ENCODE results near the gene ADGRB3.

The ADGRB3 gene

GRCh38 chr6:68677058-68677457 is 42.0 kb downstream of the ADGRB3 start:
- no peak for DNase-seq
- no peak overlapping the region for H3K27ac ChIP-seq
- no peaks in the 10 kb centered on the region for H3K9me3 ChIP-seq (ENCODE audit: severe bottlenecking)
- H3K36me3 ChIP-seq = no peaks in the 10 kb centered on the region
- TF ChIP-seq CTCF (IDR thresholded peaks at IDR 0.05; ENCODE audit: low read depth, low read length) = no peak
- no peak overlapping the region for H3K4me3 ChIP-seq (ENCODE audit: low read depth, low read length)
- no peaks in the 10 kb centered on the region for H3K27me3 ChIP-seq (ENCODE audit: insufficient read depth, low read depth, severe bottlenecking)

GRCh38 chr6:68679399-68679798 is 44.3 kb downstream of the ADGRB3 start:
- no peak overlapping the region for H3K27ac ChIP-seq
- no peaks in the 10 kb centered on the region for H3K27me3 ChIP-seq (ENCODE audit: insufficient read depth, low read depth, severe bottlenecking)
- H3K36me3 ChIP-seq = no peaks in the 10 kb centered on the region
- DNase-seq = no peak
- no peaks in the 10 kb centered on the region for H3K9me3 ChIP-seq (ENCODE audit: severe bottlenecking)
- no peak for TF ChIP-seq CTCF (IDR thresholded peaks at IDR 0.05; ENCODE audit: low read depth, low read length)
- no peak overlapping the region for H3K4me3 ChIP-seq (ENCODE audit: low read depth, low read length)

- no peaks in the 10 kb centered on the region for H3K36me3 ChIP-seq
- DNase-seq = no peak
- H3K9me3 ChIP-seq (ENCODE audit: severe bottlenecking) = no peaks in the 10 kb centered on the region
- H3K27ac ChIP-seq = no peak overlapping the region
- no peak for TF ChIP-seq CTCF (IDR thresholded peaks at IDR 0.05; ENCODE audit: low read depth, low read length)
- H3K27me3 ChIP-seq (ENCODE audit: insufficient read depth, low read depth, severe bottlenecking) = no peaks in the 10 kb centered on the region
- H3K4me3 ChIP-seq (ENCODE audit: low read depth, low read length) = no peak overlapping the region
Observed at GRCh38 chr6:68680264-68680663, 45.2 kb downstream of the ADGRB3 start.

- no peak for TF ChIP-seq CTCF (IDR thresholded peaks at IDR 0.05; ENCODE audit: low read depth, low read length)
- DNase-seq = no peak
- Histone ChIP-seq H3K27me3 (ENCODE audit: insufficient read depth, low read depth, severe bottlenecking) (no peaks in the 10 kb centered on the region), H3K4me3 (ENCODE audit: low read depth, low read length) (no peak overlapping the region), H3K9me3 (ENCODE audit: severe bottlenecking) (no peaks in the 10 kb centered on the region), H3K27ac (no peak overlapping the region), H3K36me3 (no peaks in the 10 kb centered on the region)
Observed at GRCh38 chr6:68689910-68690309, 54.8 kb downstream of the ADGRB3 start.

- Histone ChIP-seq H3K9me3 (ENCODE audit: severe bottlenecking) (no peaks in the 10 kb centered on the region), H3K36me3 (no peaks in the 10 kb centered on the region), H3K27me3 (ENCODE audit: insufficient read depth, low read depth, severe bottlenecking) (no peaks in the 10 kb centered on the region), H3K4me3 (ENCODE audit: low read depth, low read length) (no peak overlapping the region), H3K27ac (no peak overlapping the region)
- no peak for DNase-seq
- TF ChIP-seq CTCF (IDR thresholded peaks at IDR 0.05; ENCODE audit: low read depth, low read length) = no peak
Observed at GRCh38 chr6:68691120-68691519, 56.0 kb downstream of the ADGRB3 start.

- no peak for DNase-seq
- Histone ChIP-seq H3K9me3 (ENCODE audit: severe bottlenecking) (no peaks in the 10 kb centered on the region), H3K27me3 (ENCODE audit: insufficient read depth, low read depth, severe bottlenecking) (no peaks in the 10 kb centered on the region), H3K4me3 (ENCODE audit: low read depth, low read length) (no peak overlapping the region), H3K27ac (no peak overlapping the region), H3K36me3 (no peaks in the 10 kb centered on the region)
- no peak for TF ChIP-seq CTCF (IDR thresholded peaks at IDR 0.05; ENCODE audit: low read depth, low read length)
Observed at GRCh38 chr6:68693271-68693670, 58.2 kb downstream of the ADGRB3 start.
